ENCODE measurements around the gene LDHAL6A.

LDHAL6A gene

GRCh38 chr11:18491924-18492323, 36.3 kb downstream of the LDHAL6A start:
- DNase-seq = no peak

- DNase-seq = no peak
Measured at GRCh38 chr11:18492888-18493287, 37.2 kb downstream of the LDHAL6A start.

GRCh38 chr11:18493310-18493709, 37.7 kb downstream of the LDHAL6A start:
- no peak for DNase-seq

GRCh38 chr11:18495271-18495670, 39.6 kb downstream of the LDHAL6A start:
- DNase-seq = no peak

- no peak for DNase-seq
Measured at GRCh38 chr11:18495703-18496102, 40.0 kb downstream of the LDHAL6A start.

- DNase-seq = no peak
Measured at GRCh38 chr11:18498039-18498438, 42.4 kb downstream of the LDHAL6A start.

- no peak for DNase-seq
Measured at GRCh38 chr11:18501629-18502028, 46.0 kb downstream of the LDHAL6A start.

GRCh38 chr11:18502352-18502751, 46.7 kb downstream of the LDHAL6A start:
- DNase-seq = no peak

- no peak for DNase-seq
Measured at GRCh38 chr11:18521122-18521521, 65.5 kb downstream of the LDHAL6A start.

- no peak for DNase-seq
Measured at GRCh38 chr11:18522388-18522787, 66.7 kb downstream of the LDHAL6A start.

GRCh38 chr11:18523084-18523483, 67.4 kb downstream of the LDHAL6A start:
- DNase-seq = no peak

- no peak for DNase-seq
Measured at GRCh38 chr11:18524248-18524647, 68.6 kb downstream of the LDHAL6A start.

- no peak for DNase-seq
Measured at GRCh38 chr11:18526130-18526520, 70.5 kb downstream of the LDHAL6A start.

GRCh38 chr11:18526521-18527296, 71.1 kb downstream of the LDHAL6A start, which contains the start of gene TSG101:
TSG101 (minus strand) TSS chr11:18526942; CDS start chr11:18526816, 126 bp downstream.
- peak; percentile 98 for DNase-seq

- no peak for DNase-seq
Measured at GRCh38 chr11:18527512-18527911, 71.9 kb downstream of the LDHAL6A start.
